ENCODE data around the gene SLC15A1.

Gene SLC15A1

DNA sequence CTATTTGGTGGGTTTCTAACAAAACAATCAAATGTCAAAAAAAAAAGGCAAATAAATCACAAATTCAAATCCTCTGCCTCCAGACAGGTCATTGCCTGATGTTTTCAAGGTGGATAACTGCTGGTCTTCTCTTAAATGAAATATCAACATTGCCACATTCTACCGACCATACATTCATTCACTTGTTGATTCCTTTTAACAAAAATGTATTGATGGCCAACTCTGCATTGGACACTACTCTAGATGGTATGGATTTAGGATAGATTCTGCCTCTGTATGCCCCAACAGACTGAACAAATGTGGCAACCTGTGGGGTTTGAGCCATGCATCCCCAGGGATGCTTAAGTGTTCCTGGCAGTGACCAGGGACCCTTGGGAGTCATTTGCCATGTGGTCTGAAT lies 88.0 kb downstream of the SLC15A1 start:
- Histone ChIP-seq H3K27me3 (ENCODE audit: insufficient read depth, low read depth) (no peaks in the 10 kb centered on the region), H3K4me1 (ENCODE audit: low read depth, poor library complexity, severe bottlenecking) (peaks cover 12% of the 10 kb centered on the region), H3K9ac (no peak overlapping the region), H3K79me2 (ENCODE audit: insufficient read depth, low read depth) (no peaks in the 10 kb centered on the region), H3K36me3 (ENCODE audit: insufficient read depth) (no peaks in the 10 kb centered on the region), H3K27ac (no peak overlapping the region), H2AFZ (ENCODE audit: low read depth) (no peak overlapping the region), H4K20me1 (ENCODE audit: insufficient read depth) (no peaks in the 10 kb centered on the region), H3K4me2 (no peak overlapping the region), H3K4me3 (IDR thresholded peaks at IDR 0.05; ENCODE audit: insufficient read depth, low read depth, low read length) (no peak overlapping the region)
- TF ChIP-seq, protein P1, sequence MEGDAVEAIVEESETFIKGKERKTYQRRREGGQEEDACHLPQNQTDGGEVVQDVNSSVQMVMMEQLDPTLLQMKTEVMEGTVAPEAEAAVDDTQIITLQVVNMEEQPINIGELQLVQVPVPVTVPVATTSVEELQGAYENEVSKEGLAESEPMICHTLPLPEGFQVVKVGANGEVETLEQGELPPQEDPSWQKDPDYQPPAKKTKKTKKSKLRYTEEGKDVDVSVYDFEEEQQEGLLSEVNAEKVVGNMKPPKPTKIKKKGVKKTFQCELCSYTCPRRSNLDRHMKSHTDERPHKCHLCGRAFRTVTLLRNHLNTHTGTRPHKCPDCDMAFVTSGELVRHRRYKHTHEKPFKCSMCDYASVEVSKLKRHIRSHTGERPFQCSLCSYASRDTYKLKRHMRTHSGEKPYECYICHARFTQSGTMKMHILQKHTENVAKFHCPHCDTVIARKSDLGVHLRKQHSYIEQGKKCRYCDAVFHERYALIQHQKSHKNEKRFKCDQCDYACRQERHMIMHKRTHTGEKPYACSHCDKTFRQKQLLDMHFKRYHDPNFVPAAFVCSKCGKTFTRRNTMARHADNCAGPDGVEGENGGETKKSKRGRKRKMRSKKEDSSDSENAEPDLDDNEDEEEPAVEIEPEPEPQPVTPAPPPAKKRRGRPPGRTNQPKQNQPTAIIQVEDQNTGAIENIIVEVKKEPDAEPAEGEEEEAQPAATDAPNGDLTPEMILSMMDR (conservative IDR thresholded peaks at IDR 0.05; ENCODE audit: low read depth, low read length), result no peak

DNA sequence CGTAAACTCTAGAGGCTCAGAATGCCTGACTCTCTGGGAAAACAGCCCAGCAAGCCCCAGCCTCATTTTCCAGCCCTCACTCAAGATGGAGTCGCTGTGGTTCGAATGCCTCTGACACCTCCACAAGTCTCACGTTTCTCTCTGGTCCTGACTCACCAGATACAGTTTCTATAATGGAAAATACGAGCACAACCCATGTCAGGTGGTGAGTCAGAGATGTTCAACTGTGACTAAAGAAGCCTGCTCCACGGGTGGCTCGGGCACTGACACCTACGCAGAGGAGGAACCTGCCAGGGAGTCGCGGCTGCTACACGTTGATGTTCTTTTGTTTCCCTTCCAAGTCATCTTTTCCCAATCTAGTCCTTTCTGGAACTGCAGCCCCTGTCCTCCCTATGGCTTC lies 88.4 kb downstream of the SLC15A1 start:
- Histone ChIP-seq H4K20me1 (ENCODE audit: insufficient read depth) (no peaks in the 10 kb centered on the region), H2AFZ (ENCODE audit: low read depth) (no peak overlapping the region), H3K9ac (no peak overlapping the region), H3K4me2 (no peak overlapping the region), H3K79me2 (ENCODE audit: insufficient read depth, low read depth) (no peaks in the 10 kb centered on the region), H3K27ac (no peak overlapping the region), H3K4me3 (IDR thresholded peaks at IDR 0.05; ENCODE audit: insufficient read depth, low read depth, low read length) (no peak overlapping the region), H3K27me3 (ENCODE audit: insufficient read depth, low read depth) (no peaks in the 10 kb centered on the region), H3K36me3 (ENCODE audit: insufficient read depth) (no peaks in the 10 kb centered on the region), H3K4me1 (ENCODE audit: low read depth, poor library complexity, severe bottlenecking) (peaks cover 12% of the 10 kb centered on the region)
- TF ChIP-seq, protein P1 (conservative IDR thresholded peaks at IDR 0.05; ENCODE audit: low read depth, low read length), result no peak

DNA sequence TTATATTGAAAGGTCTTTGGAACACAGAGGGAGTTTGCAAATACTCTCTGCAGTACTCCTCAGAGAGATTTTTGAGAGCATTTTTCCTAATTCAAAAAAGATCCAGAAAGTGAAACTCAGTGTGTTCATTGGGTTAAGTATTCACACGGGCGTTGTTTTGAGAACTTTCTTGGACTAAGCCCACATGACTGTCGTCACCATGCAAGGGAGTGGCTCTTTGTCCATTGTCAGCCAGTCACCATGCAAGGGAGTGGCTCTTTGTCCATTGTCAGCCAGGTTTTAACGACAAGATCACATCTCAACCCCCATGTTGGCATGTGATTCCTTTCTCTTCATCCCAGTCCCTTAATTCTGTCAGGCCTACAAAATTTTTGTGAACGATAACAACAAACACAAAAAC lies 94.3 kb downstream of the SLC15A1 start:
- no peaks in the 10 kb centered on the region for H3K36me3 ChIP-seq (ENCODE audit: insufficient read depth)
- H2AFZ ChIP-seq (ENCODE audit: low read depth), result no peak overlapping the region
- no peak overlapping the region for H3K4me2 ChIP-seq
- no peaks in the 10 kb centered on the region for H3K4me1 ChIP-seq (ENCODE audit: low read depth, poor library complexity, severe bottlenecking)
- H3K9ac ChIP-seq, result no peak overlapping the region
- H3K79me2 ChIP-seq (ENCODE audit: insufficient read depth, low read depth), result no peaks in the 10 kb centered on the region
- no peak overlapping the region for H3K27ac ChIP-seq
- no peaks in the 10 kb centered on the region for H4K20me1 ChIP-seq (ENCODE audit: insufficient read depth)
- H3K27me3 ChIP-seq (ENCODE audit: insufficient read depth, low read depth), result no peaks in the 10 kb centered on the region
- H3K4me3 ChIP-seq (IDR thresholded peaks at IDR 0.05; ENCODE audit: insufficient read depth, low read depth, low read length), result no peak overlapping the region
- TF ChIP-seq, protein P1 (conservative IDR thresholded peaks at IDR 0.05; ENCODE audit: low read depth, low read length), result no peak

DNA sequence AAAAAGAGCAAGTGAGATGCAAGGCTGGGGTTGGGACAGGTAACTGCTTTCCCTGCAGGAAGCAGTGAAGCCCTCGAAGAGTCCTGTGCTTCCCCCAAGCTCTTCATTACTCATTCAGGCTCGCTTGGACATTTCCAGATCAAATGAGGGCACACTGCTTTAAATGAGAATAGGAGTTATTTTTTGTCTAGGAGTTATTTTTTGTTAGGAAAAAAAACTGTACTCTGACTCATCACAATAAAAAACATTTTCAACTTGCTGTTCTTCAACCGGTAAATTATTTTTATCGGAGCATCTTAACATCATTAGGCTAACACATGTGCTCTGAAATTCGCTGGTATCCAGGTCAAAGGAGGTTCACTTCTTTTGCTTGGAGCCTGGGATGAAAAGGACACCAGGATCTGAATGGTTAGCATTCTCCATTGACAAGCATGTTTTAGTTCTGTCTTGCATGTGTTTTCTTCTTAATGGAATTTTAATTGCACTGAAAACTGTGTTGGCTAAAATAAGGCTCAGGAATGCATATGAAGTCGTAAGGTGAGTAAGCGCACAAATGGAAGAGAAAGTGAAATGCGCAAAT lies 94.9 kb downstream of the SLC15A1 start:
- H3K4me1 ChIP-seq (ENCODE audit: low read depth, poor library complexity, severe bottlenecking), result no peaks in the 10 kb centered on the region
- TF ChIP-seq, protein P1 (conservative IDR thresholded peaks at IDR 0.05; ENCODE audit: low read depth, low read length), result no peak
- no peak overlapping the region for H2AFZ ChIP-seq (ENCODE audit: low read depth)
- no peaks in the 10 kb centered on the region for H3K36me3 ChIP-seq (ENCODE audit: insufficient read depth)
- H3K4me3 ChIP-seq (IDR thresholded peaks at IDR 0.05; ENCODE audit: insufficient read depth, low read depth, low read length), result no peak overlapping the region
- no peaks in the 10 kb centered on the region for H3K79me2 ChIP-seq (ENCODE audit: insufficient read depth, low read depth)
- H3K4me2 ChIP-seq, result no peak overlapping the region
- H4K20me1 ChIP-seq (ENCODE audit: insufficient read depth), result no peaks in the 10 kb centered on the region
- H3K27me3 ChIP-seq (ENCODE audit: insufficient read depth, low read depth), result no peaks in the 10 kb centered on the region
- no peak overlapping the region for H3K9ac ChIP-seq
- no peak overlapping the region for H3K27ac ChIP-seq

All from KMS-11 (cell line).